ENCODE data around the gene PDE7B. TPM values are rescaled to one million over a fixed set of nuclear protein-coding genes. Genes with fewer than 3 reads are reported as not detected.

The PDE7B gene
- total and polyA plus RNA-seq, 2 of the 4 experiments (the other 2 are of a cell fraction): 7.8 to 12.4 TPM

DNA sequence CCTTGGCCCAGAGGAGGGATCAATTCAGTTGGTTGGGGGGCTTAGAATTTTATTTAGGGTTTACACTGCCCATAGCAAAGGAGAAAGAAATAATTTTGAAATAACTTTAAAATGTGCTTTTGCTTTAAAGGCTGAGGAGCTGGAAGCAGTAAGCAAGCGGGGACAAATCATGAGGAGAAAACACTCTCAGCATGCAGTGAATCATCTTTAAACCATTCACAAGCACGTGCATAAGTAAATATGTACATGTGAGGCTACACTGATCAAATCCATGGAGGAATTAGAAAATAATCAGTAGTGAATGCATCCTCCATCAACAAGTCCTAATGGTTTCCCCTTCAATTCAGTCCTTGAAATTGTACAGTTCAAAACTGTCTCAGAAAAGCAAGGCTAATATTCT lies 217.6 kb downstream of the PDE7B start:
- Histone ChIP-seq H3K56ac (ENCODE audit: extremely low read depth, insufficient read depth, low read length) (peak overlapping the region; percentile 95), H4K8ac (ENCODE audit: low read depth in 2 of 2, low read length in 2 of 2) (peak overlapping the region; percentile 94 to 98), H3K27ac (ENCODE audit: insufficient read depth, low read length) (peak overlapping the region; percentile 100), H3K9me3 (ENCODE audit: control insufficient read depth, insufficient read depth, low read length) (no peaks in the 10 kb centered on the region), H3K4me2 (ENCODE audit: low read depth, low read length) (peak overlapping the region; percentile 79), H2BK5ac (ENCODE audit: low read depth, low read length, poor library complexity, severe bottlenecking) (peak overlapping the region; percentile 99), H2BK20ac (ENCODE audit: low read depth, low read length) (peak overlapping the region; percentile 99), H3K23ac (ENCODE audit: low read depth, low read length) (peak overlapping the region; percentile 93), H3K9me1 (ENCODE audit: insufficient read depth, low read length) (peaks cover 10% of the 10 kb centered on the region), H2BK120ac (ENCODE audit: low read depth, low read length) (peak overlapping the region; percentile 100), H3K36me3 (ENCODE audit: control insufficient read depth, insufficient read depth, low read length) (peaks cover 19% of the 10 kb centered on the region), H3K79me1 (ENCODE audit: low read depth in 1 of 2, low read length in 2 of 2) (peaks cover 34 to 58% of the 10 kb centered on the region in 2 experiments), H2AK5ac (ENCODE audit: low read depth, low read length) (peak overlapping the region; percentile 97), H3K4me1 (ENCODE audit: control insufficient read depth, insufficient read depth, low read length) (peaks cover 17% of the 10 kb centered on the region), H3K9ac (ENCODE audit: low read depth, low read length) (peak overlapping the region; percentile 74), H4K5ac (ENCODE audit: low read depth, low read length) (peak overlapping the region; percentile 99), H2BK15ac (ENCODE audit: low read depth, low read length) (peak overlapping the region; percentile 97), H3K27me3 (ENCODE audit: control insufficient read depth, insufficient read depth, low read length) (no peaks in the 10 kb centered on the region), H3K14ac (replicated peaks; ENCODE audit: low read depth, low read length) (peak overlapping the region; percentile 99), H2AK9ac (replicated peaks; ENCODE audit: low read depth, low read length, poor library complexity) (no peak overlapping the region), H3K18ac (ENCODE audit: low read depth, low read length) (peak overlapping the region; percentile 100), H2AFZ (replicated peaks; ENCODE audit: low read length, poor library complexity) (peak overlapping the region; percentile 39), H4K20me1 (ENCODE audit: insufficient read depth, low read length) (no peaks in the 10 kb centered on the region), H3K4me3 (ENCODE audit: insufficient read depth, low read depth, low read length) (no peak overlapping the region), H3K4ac (ENCODE audit: low read depth, low read length) (peak overlapping the region; percentile 100), H4K91ac (ENCODE audit: insufficient read depth, low read depth, low read length) (peak overlapping the region; percentile 98)
- dilution Hi-C loops (cut with HindIII; ENCODE audit: low sequenced_read_pairs, unreplicated experiment) (no loop called here), intact Hi-C loops (cut with micrococcal nuclease) (no loop called here), in situ Hi-C loops (cut with MboI; ENCODE audit: low sequenced_read_pairs) (no loop called here)
- DNase-seq (peak; percentile 89), ATAC-seq (ENCODE audit: low read depth) (peak; percentile 88)
- TF ChIP-seq SMC3 (IDR thresholded peaks at IDR 0.05; ENCODE audit: low read depth, low read length) (no peak), RFX5 (IDR thresholded peaks at IDR 0.05; ENCODE audit: low read depth, low read length) (no peak), RCOR1 (IDR thresholded peaks at IDR 0.05; ENCODE audit: insufficient replicate concordance, low read length) (no peak), BHLHE40 (IDR thresholded peaks at IDR 0.05; ENCODE audit: low read depth, low read length) (peak; percentile 98), MXI1 (IDR thresholded peaks at IDR 0.05; ENCODE audit: borderline replicate concordance, low read depth, low read length) (no peak), FOS (IDR thresholded peaks at IDR 0.05; ENCODE audit: low read depth, low read length) (peak; percentile 41; the same call in 1 of the 2 replicates)
- TF ChIP-seq, protein P1, sequence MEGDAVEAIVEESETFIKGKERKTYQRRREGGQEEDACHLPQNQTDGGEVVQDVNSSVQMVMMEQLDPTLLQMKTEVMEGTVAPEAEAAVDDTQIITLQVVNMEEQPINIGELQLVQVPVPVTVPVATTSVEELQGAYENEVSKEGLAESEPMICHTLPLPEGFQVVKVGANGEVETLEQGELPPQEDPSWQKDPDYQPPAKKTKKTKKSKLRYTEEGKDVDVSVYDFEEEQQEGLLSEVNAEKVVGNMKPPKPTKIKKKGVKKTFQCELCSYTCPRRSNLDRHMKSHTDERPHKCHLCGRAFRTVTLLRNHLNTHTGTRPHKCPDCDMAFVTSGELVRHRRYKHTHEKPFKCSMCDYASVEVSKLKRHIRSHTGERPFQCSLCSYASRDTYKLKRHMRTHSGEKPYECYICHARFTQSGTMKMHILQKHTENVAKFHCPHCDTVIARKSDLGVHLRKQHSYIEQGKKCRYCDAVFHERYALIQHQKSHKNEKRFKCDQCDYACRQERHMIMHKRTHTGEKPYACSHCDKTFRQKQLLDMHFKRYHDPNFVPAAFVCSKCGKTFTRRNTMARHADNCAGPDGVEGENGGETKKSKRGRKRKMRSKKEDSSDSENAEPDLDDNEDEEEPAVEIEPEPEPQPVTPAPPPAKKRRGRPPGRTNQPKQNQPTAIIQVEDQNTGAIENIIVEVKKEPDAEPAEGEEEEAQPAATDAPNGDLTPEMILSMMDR (conservative IDR thresholded peaks at IDR 0.05; ENCODE audit: low read depth, low read length): no peak
- BruUV-seq (replicated peaks): no TSS peak
- CTCF ChIA-PET: no interaction called here
- WGBS, 2 experiments (ENCODE audit: extremely low coverage in 2 of 2, insufficient read length in 1 of 2): no CpG with 5 or more reads among the region's 2 CpGs
- POLR2A ChIA-PET (ENCODE audit: unreplicated experiment): no interaction called here
